ENCODE measurements around the gene TECR. TPM values are rescaled to one million over a fixed set of nuclear protein-coding genes. Genes with fewer than 3 reads are reported as not detected.

TECR gene
- total and polyA plus RNA-seq, 2 of the 13 experiments (the other 11 are each of a cell fraction or from before 2014, with no cell fraction given), result 54.9 to 121 TPM

DNA sequence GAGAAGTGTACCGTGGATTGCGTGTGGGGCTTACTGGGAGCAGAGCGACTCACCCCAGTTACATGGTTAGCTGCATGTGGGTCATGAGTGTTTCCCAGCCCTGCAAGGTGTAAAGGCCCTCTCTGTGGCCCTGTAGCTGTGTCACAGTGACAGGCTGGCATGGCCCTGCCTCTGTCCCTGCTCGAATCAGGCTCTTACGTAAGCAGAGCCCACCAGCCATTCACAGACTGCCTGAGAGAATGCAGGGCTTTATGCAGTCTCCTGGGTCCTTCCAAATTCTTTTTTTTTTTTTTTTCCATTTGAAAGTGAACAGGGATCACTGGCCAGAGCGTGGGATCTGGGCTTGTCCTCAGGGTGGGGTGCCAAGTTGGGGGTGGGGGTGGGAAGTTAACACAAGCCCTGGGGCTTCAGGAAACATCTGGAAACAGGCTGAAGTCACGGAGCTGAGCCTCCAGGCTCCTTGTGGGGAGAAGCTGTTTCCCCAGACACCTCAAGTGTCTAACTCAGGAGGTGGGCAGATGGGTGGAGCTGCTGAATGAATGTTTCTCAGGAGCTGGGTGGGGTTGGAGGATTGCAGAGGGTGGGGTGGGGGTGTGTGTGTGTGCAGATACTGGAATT, 13.4 kb downstream of the TECR start:
- no peak overlapping the region for H3K4me2 ChIP-seq (ENCODE audit: low read depth, low read length)
- H4K20me1 ChIP-seq (ENCODE audit: insufficient read depth, low read length), result 0 out of 2 replicates have a peak, but pooled peaks cover 5% of the 10 kb centered on the region
- intact Hi-C loops (cut with micrococcal nuclease; ENCODE audit: unreplicated experiment), result no loop called here
- no peak for TF ChIP-seq PHF5A (CRISPR knock-in tag; IDR thresholded peaks at IDR 0.05; ENCODE audit: low read depth, unreplicated experiment)
- TF ChIP-seq, protein P1, sequence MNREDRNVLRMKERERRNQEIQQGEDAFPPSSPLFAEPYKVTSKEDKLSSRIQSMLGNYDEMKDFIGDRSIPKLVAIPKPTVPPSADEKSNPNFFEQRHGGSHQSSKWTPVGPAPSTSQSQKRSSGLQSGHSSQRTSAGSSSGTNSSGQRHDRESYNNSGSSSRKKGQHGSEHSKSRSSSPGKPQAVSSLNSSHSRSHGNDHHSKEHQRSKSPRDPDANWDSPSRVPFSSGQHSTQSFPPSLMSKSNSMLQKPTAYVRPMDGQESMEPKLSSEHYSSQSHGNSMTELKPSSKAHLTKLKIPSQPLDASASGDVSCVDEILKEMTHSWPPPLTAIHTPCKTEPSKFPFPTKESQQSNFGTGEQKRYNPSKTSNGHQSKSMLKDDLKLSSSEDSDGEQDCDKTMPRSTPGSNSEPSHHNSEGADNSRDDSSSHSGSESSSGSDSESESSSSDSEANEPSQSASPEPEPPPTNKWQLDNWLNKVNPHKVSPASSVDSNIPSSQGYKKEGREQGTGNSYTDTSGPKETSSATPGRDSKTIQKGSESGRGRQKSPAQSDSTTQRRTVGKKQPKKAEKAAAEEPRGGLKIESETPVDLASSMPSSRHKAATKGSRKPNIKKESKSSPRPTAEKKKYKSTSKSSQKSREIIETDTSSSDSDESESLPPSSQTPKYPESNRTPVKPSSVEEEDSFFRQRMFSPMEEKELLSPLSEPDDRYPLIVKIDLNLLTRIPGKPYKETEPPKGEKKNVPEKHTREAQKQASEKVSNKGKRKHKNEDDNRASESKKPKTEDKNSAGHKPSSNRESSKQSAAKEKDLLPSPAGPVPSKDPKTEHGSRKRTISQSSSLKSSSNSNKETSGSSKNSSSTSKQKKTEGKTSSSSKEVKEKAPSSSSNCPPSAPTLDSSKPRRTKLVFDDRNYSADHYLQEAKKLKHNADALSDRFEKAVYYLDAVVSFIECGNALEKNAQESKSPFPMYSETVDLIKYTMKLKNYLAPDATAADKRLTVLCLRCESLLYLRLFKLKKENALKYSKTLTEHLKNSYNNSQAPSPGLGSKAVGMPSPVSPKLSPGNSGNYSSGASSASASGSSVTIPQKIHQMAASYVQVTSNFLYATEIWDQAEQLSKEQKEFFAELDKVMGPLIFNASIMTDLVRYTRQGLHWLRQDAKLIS (CRISPR knock-in tag; IDR thresholded peaks at IDR 0.05), result no peak
- ChIA-PET POLR2A (no interaction called here), CTCF (ENCODE audit: low intra/inter-chr PET ratio, low total read pairs) (no interaction called here)
- no peaks in the 10 kb centered on the region for H3K9me3 ChIP-seq (ENCODE audit: low read length)
- peaks cover 6 to 16% of the 10 kb centered on the region in 2 experiments; a peak in 3 of 5 replicates for H3K36me3 ChIP-seq (replicated peaks in 1 of 2; ENCODE audit: control insufficient read depth in 1 of 2, insufficient read depth in 2 of 2, low read length in 2 of 2)
- FAIRE-seq, result no peak
- H3K27me3 ChIP-seq (ENCODE audit: control insufficient read depth in 1 of 2, insufficient read depth in 2 of 2, low read length in 2 of 2), result no peaks in the 10 kb centered on the region; a peak in 1 of 5 replicates
- no peak overlapping the region for H3K27ac ChIP-seq (ENCODE audit: extremely low read length, insufficient read depth, low read length)
- H3K79me2 ChIP-seq (ENCODE audit: insufficient read depth, low read length), result peaks cover 36% of the 10 kb centered on the region
- H2AFZ ChIP-seq (ENCODE audit: low read length), result no peak overlapping the region
- ATAC-seq, result no peak
- BruUV-seq (replicated peaks), result no TSS peak
- H3K9ac ChIP-seq (ENCODE audit: insufficient read depth, low read depth, low read length), result no peak overlapping the region
- DNase-seq (ENCODE audit: low spot score), result no peak
- no peaks in the 10 kb centered on the region for H3K4me1 ChIP-seq (ENCODE audit: insufficient read depth, low read length)
- 88% methylated on average over 7 of the region's 7 CpGs for WGBS (ENCODE audit: low lambda C conversion rate)
- in situ Hi-C loops (cut with HindIII; ENCODE audit: extremely low pct_ligation_motif_present, low pct_unique_long_range_greater_than_20kb), result no loop called here
- H3K4me3 ChIP-seq (replicated peaks in 1 of 3; ENCODE audit: insufficient read depth in 1 of 3, low read depth in 2 of 3, low read length in 3 of 3), result no peak overlapping the region

DNA sequence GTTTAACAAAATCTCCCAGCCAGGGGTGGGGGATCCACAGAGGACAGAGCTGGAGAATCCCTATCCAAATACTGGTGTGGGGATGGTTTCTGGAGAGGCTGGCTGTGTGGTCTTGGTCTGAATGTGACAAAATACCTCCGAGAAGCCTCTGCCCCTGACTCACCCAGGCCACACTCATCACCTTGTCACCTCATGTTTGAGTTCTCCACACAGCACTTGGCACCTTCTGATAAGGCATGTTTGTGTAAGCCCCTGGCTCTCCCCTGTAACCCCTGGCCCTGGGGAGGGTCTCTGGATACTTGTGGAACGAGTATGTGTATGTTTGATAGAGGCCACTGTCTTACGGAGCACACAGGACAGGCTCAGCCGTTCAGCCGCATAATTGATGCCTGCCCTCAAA, 14.7 kb downstream of the TECR start:
- Histone ChIP-seq H3K4me3 (replicated peaks in 1 of 3; ENCODE audit: insufficient read depth in 1 of 3, low read depth in 2 of 3, low read length in 3 of 3) (no peak overlapping the region), H3K27me3 (ENCODE audit: control insufficient read depth in 1 of 2, insufficient read depth in 2 of 2, low read length in 2 of 2) (no peaks in the 10 kb centered on the region; a peak in 1 of 5 replicates), H2AFZ (ENCODE audit: low read length) (no peak overlapping the region), H3K4me1 (ENCODE audit: insufficient read depth, low read length) (no peaks in the 10 kb centered on the region), H3K79me2 (ENCODE audit: insufficient read depth, low read length) (peaks cover 36% of the 10 kb centered on the region), H3K4me2 (ENCODE audit: low read depth, low read length) (no peak overlapping the region), H3K9ac (ENCODE audit: insufficient read depth, low read depth, low read length) (no peak overlapping the region), H3K36me3 (replicated peaks in 1 of 2; ENCODE audit: control insufficient read depth in 1 of 2, insufficient read depth in 2 of 2, low read length in 2 of 2) (peaks cover 6 to 19% of the 10 kb centered on the region in 2 experiments; a peak in 3 of 5 replicates), H3K9me3 (ENCODE audit: low read length) (no peaks in the 10 kb centered on the region), H3K27ac (ENCODE audit: extremely low read length, insufficient read depth, low read length) (no peak overlapping the region), H4K20me1 (ENCODE audit: insufficient read depth, low read length) (0 out of 2 replicates have a peak, but pooled peaks cover 5% of the 10 kb centered on the region)
- WGBS (ENCODE audit: low lambda C conversion rate), result 83% methylated on average over 5 of the region's 5 CpGs
- POLR2A ChIA-PET, result no interaction called here
- CTCF ChIA-PET (ENCODE audit: low intra/inter-chr PET ratio, low total read pairs), result no interaction called here
- intact Hi-C loops (cut with micrococcal nuclease; ENCODE audit: unreplicated experiment), result no loop called here
- FAIRE-seq (no peak), DNase-seq (ENCODE audit: low spot score) (no peak), ATAC-seq (no peak)
- BruUV-seq (replicated peaks), result no TSS peak
- in situ Hi-C loops (cut with HindIII; ENCODE audit: extremely low pct_ligation_motif_present, low pct_unique_long_range_greater_than_20kb), result no loop called here
- TF ChIP-seq SIN3A (IDR thresholded peaks at IDR 0.05; ENCODE audit: borderline replicate concordance, low read depth, low read length) (no peak), ZNF225 (CRISPR knock-in tag; IDR thresholded peaks at IDR 0.05) (no peak), CBX1 (IDR thresholded peaks at IDR 0.05; ENCODE audit: low read depth) (no peak), ZNF224 (CRISPR knock-in tag; IDR thresholded peaks at IDR 0.05) (no peak)
- TF ChIP-seq, protein P2, sequence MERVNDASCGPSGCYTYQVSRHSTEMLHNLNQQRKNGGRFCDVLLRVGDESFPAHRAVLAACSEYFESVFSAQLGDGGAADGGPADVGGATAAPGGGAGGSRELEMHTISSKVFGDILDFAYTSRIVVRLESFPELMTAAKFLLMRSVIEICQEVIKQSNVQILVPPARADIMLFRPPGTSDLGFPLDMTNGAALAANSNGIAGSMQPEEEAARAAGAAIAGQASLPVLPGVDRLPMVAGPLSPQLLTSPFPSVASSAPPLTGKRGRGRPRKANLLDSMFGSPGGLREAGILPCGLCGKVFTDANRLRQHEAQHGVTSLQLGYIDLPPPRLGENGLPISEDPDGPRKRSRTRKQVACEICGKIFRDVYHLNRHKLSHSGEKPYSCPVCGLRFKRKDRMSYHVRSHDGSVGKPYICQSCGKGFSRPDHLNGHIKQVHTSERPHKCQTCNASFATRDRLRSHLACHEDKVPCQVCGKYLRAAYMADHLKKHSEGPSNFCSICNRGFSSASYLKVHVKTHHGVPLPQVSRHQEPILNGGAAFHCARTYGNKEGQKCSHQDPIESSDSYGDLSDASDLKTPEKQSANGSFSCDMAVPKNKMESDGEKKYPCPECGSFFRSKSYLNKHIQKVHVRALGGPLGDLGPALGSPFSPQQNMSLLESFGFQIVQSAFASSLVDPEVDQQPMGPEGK (CRISPR knock-in tag; IDR thresholded peaks at IDR 0.05), result no peak
